Measurements from ENCODE around the gene MAMDC4.

- TF ChIP-seq NFYB (CRISPR knock-in tag; IDR thresholded peaks at IDR 0.05) (no peak), CHD2 (IDR thresholded peaks at IDR 0.05; ENCODE audit: low read depth, low read length) (no peak), CTCF (CRISPR knock-in tag; IDR thresholded peaks at IDR 0.05) (no peak)
Measured at GRCh38 chr9:136815422-136815782, 36.7 kb upstream of the MAMDC4 start.
